Measurements from ENCODE around the gene GPATCH8. TPM values are rescaled to one million over a fixed set of nuclear protein-coding genes. Genes with fewer than 3 reads are reported as not detected.

The GPATCH8 gene
- total and polyA plus RNA-seq, 2 of the 8 experiments (the other 6 are each of a cell fraction or from before 2014, with no cell fraction given) = 20.5 to 58.1 TPM

GRCh38 chr17:44502598-44503146, 534 bp downstream of the GPATCH8 start:
- Histone ChIP-seq H4K8ac (ENCODE audit: extremely low read depth, insufficient read depth, low read length) (peak overlapping the region; percentile 98), H3K14ac (ENCODE audit: insufficient read length) (no peak overlapping the region), H3K27ac (ENCODE audit: low read depth, low read length) (peak overlapping the region; percentile 96), H3K79me1 (ENCODE audit: low read depth, low read length) (peaks cover 3% of the 10 kb centered on the region; the same call in 1 of the 2 replicates), H2AK5ac (ENCODE audit: low read depth, low read length) (no peak overlapping the region), H3K18ac (ENCODE audit: extremely low read depth, low read length) (peak overlapping the region; percentile 98), H4K91ac (replicated peaks; ENCODE audit: insufficient read length, low read length) (peak overlapping the region; percentile 51), H3K56ac (replicated peaks; ENCODE audit: insufficient read length, low read depth, low read length) (peak overlapping the region; percentile 83), H3K79me2 (ENCODE audit: control insufficient read depth in 1 of 2, insufficient read depth in 2 of 2, low read length in 2 of 2) (peaks cover 28 to 55% of the 10 kb centered on the region in 2 experiments), H4K5ac (ENCODE audit: insufficient read length, low read depth, low read length) (peak overlapping the region; percentile 74), H2BK120ac (replicated peaks; ENCODE audit: low read depth, low read length) (peak overlapping the region; percentile 79), H3K23me2 (ENCODE audit: low read depth, low read length) (peaks cover 7% of the 10 kb centered on the region; the same call in 1 of the 2 replicates), H2BK20ac (ENCODE audit: low read length) (no peak overlapping the region), H2BK5ac (ENCODE audit: low read depth, low read length) (peak overlapping the region; percentile 93), H2BK15ac (ENCODE audit: low read length) (no peak overlapping the region), H3K4me2 (ENCODE audit: insufficient read depth in 1 of 2, low read depth in 2 of 2, low read length in 2 of 2) (peak overlapping the region; percentile 91 to 92), H3K4me1 (replicated peaks in 1 of 4; ENCODE audit: control insufficient read depth in 3 of 4, insufficient read depth in 4 of 4, low read length in 3 of 4) (peaks cover 2 to 3% (median 2%) of the 10 kb centered on the region in 4 experiments; a peak in 4 of 7 replicates), H3K4ac (replicated peaks; ENCODE audit: insufficient read length, low read depth, low read length) (no peak overlapping the region), H3K4me3 (ENCODE audit: extremely low read depth in 1 of 4, insufficient read depth in 2 of 4, low read depth in 3 of 4, low read length in 4 of 4) (peak overlapping the region; percentile 82 to 97 (median 86)), H2BK12ac (ENCODE audit: low read depth, low read length) (peak overlapping the region; percentile 97; the same call in 1 of the 2 replicates), H3K9ac (replicated peaks in 1 of 4; ENCODE audit: extremely low read depth in 1 of 4, low read depth in 3 of 4, low read length in 3 of 4) (peak overlapping the region; percentile 91 to 97 (median 94)), H3K9me3 (ENCODE audit: insufficient read depth in 2 of 2, low read depth in 1 of 2, low read length in 1 of 2) (no peaks in the 10 kb centered on the region), H3K23ac (ENCODE audit: insufficient read length) (no peak overlapping the region), H4K20me1 (replicated peaks in 1 of 2; ENCODE audit: control insufficient read depth in 1 of 2, insufficient read depth in 2 of 2, low read length in 2 of 2) (peaks cover 3 to 6% of the 10 kb centered on the region in 2 experiments), H3K36me3 (ENCODE audit: control insufficient read depth in 2 of 4, insufficient read depth in 4 of 4, low read length in 3 of 4) (no peaks in the 10 kb centered on the region; a peak in 1 of 8 replicates), H2AFZ (ENCODE audit: low read length) (0 out of 2 replicates have a peak overlapping the region, but pooled peaks have one; percentile 81), H3K27me3 (replicated peaks in 1 of 4; ENCODE audit: control insufficient read depth in 3 of 4, extremely low read depth in 1 of 4, insufficient read depth in 3 of 4, low read length in 3 of 4) (0 out of 7 replicates have a peak, but pooled peaks cover 0 to 2% (median 0%) of the 10 kb centered on the region in 4 experiments)
- POLR2A ChIA-PET (ENCODE audit: partially characterized antibody) = interaction anchor here (0.9 to 3.0 kb wide), 12 partner anchors 10 to 736 kb away, joined by 3 to 16 read pairs (median 3); no protein-coding TSS in a partner anchor
- 1% methylated on average over 25 of the region's 25 CpGs; no CpG with 5 or more reads in 1 of the 2 experiments for WGBS, 2 experiments (ENCODE audit: extremely low coverage in 1 of 2, insufficient coverage in 1 of 2, insufficient read length in 1 of 2, insufficient replicate concordance in 2 of 2, low coverage in 1 of 2, low lambda C conversion rate in 2 of 2, missing lambda C conversion rate in 1 of 2)
- no peak for FAIRE-seq
- DNase-seq (ENCODE audit: low read depth in 1 of 2, low spot score in 2 of 2) = no peak
- TF ChIP-seq SIN3A (conservative IDR thresholded peaks at IDR 0.05 in 1 of 2, IDR thresholded peaks at IDR 0.05 in 1 of 2; ENCODE audit: low read depth in 1 of 2, low read length in 2 of 2) (peak in 1 of 2 experiments; percentile 7; a peak in 1 of 4 replicates), POLR2AphosphoS5 (IDR thresholded peaks at IDR 0.05; ENCODE audit: low read depth, low read length) (no peak), ATF3 (IDR thresholded peaks at IDR 0.05; ENCODE audit: insufficient read depth, low read depth, low read length) (no peak), CTCF (IDR thresholded peaks at IDR 0.05; ENCODE audit: control extremely low read depth in 1 of 3, insufficient read depth in 1 of 3, low read depth in 1 of 3, low read length in 3 of 3) (peak in 1 of 3 experiments; percentile 5; a peak in 1 of 4 replicates), TBP (IDR thresholded peaks at IDR 0.05; ENCODE audit: low read depth, low read length) (no peak), CHD1 (IDR thresholded peaks at IDR 0.05; ENCODE audit: low read depth, low read length) (no peak), SAP30 (IDR thresholded peaks at IDR 0.05; ENCODE audit: insufficient read depth, insufficient replicate concordance, low read length) (peak; percentile 62)
- CTCF ChIA-PET (ENCODE audit: partially characterized antibody) = interaction anchor here (2.5 kb wide), 1 partner anchor 20 kb away, joined by 5 read pairs; no protein-coding TSS in a partner anchor

All from H1 (cell line).